ENCODE measurements around the gene BAIAP2L1. TPM values are rescaled to one million over a fixed set of nuclear protein-coding genes. Genes with fewer than 3 reads are reported as not detected.

The BAIAP2L1 gene
- total and polyA plus RNA-seq, 9 of the 15 experiments (the other 6 are each of a cell fraction or from before 2014, with no cell fraction given), result 4.2 to 29.8 (median 15.5) TPM

DNA sequence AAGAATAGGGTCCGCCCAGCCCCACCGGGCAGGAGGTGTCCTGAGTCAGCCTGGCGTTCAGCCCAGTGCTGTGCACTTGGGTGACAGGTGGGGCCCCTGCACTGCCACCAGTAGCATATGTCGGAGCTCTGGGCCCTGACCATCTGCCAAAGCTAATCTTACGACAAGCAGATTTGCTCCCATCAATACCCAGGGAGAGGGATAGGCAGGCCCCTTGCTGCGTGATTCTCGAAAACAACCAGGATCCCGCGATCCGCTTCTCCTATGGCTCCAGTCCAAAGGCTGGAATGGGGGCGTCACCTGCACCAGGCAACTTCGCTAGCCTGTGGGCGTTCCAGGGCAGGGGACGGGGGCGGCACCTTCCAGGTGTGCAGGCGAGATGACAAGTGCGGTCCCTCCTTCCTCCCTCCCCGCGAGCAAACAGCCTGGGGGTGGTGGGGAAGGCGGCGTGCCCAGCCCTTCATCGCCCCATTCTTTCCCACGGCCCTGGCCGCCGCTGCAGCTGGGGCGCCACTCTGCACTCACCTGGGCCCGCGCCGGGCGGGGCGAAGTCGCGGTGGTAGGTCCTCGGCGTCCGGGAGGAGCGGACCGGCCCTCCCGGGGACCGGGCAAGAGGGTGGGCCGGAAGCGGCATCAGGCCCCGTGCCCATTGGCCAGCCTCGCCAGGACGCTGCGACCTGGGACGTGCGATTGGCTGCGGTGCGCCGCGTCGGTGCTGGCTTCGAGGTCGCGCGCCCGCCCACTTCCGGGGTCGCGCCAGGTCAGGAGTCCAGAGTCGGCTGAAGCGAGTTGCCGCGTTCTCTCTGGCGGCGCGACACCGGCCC, 149.1 kb downstream of the BAIAP2L1 start, which contains the start of gene TECPR1 (continued):
- TF ChIP-seq, protein P1, sequence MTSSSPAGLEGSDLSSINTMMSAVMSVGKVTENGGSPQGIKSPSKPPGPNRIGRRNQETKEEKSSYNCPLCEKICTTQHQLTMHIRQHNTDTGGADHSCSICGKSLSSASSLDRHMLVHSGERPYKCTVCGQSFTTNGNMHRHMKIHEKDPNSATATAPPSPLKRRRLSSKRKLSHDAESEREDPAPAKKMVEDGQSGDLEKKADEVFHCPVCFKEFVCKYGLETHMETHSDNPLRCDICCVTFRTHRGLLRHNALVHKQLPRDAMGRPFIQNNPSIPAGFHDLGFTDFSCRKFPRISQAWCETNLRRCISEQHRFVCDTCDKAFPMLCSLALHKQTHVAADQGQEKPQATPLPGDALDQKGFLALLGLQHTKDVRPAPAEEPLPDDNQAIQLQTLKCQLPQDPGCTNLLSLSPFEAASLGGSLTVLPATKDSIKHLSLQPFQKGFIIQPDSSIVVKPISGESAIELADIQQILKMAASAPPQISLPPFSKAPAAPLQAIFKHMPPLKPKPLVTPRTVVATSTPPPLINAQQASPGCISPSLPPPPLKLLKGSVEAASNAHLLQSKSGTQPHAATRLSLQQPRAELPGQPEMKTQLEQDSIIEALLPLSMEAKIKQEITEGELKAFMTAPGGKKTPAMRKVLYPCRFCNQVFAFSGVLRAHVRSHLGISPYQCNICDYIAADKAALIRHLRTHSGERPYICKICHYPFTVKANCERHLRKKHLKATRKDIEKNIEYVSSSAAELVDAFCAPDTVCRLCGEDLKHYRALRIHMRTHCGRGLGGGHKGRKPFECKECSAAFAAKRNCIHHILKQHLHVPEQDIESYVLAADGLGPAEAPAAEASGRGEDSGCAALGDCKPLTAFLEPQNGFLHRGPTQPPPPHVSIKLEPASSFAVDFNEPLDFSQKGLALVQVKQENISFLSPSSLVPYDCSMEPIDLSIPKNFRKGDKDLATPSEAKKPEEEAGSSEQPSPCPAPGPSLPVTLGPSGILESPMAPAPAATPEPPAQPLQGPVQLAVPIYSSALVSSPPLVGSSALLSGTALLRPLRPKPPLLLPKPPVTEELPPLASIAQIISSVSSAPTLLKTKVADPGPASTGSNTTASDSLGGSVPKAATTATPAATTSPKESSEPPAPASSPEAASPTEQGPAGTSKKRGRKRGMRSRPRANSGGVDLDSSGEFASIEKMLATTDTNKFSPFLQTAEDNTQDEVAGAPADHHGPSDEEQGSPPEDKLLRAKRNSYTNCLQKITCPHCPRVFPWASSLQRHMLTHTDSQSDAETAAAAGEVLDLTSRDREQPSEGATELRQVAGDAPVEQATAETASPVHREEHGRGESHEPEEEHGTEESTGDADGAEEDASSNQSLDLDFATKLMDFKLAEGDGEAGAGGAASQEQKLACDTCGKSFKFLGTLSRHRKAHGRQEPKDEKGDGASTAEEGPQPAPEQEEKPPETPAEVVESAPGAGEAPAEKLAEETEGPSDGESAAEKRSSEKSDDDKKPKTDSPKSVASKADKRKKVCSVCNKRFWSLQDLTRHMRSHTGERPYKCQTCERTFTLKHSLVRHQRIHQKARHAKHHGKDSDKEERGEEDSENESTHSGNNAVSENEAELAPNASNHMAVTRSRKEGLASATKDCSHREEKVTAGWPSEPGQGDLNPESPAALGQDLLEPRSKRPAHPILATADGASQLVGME (CRISPR knock-in tag; IDR thresholded peaks at IDR 0.05), result no peak
- TF ChIP-seq SMARCA5 (IDR thresholded peaks at IDR 0.05) (no peak), TAF9B (IDR thresholded peaks at IDR 0.05; ENCODE audit: partially characterized antibody) (no peak), BRF1 (IDR thresholded peaks at IDR 0.05; ENCODE audit: borderline replicate concordance, extremely low read depth, insufficient read length) (no peak), ZBTB43 (CRISPR knock-in tag; IDR thresholded peaks at IDR 0.05) (no peak), ZBTB8A (IDR thresholded peaks at IDR 0.05; ENCODE audit: partially characterized antibody) (no peak), ZNF436 (CRISPR knock-in tag; IDR thresholded peaks at IDR 0.05) (no peak), POLR3A (IDR thresholded peaks at IDR 0.05; ENCODE audit: borderline replicate concordance, extremely low read depth, insufficient read depth, insufficient read length) (no peak), ZBTB40 (IDR thresholded peaks at IDR 0.05) (peak; percentile 94), ZBTB40 (CRISPR knock-in tag; IDR thresholded peaks at IDR 0.05) (no peak), ZNF76 (CRISPR knock-in tag; IDR thresholded peaks at IDR 0.05; ENCODE audit: borderline replicate concordance) (no peak)
